Thyroid gland (tissue), 4 donors: Measurements from ENCODE around the gene TRIM3.

ENCODE experiments used
- POLR2A ChIP-seq, 2 donors: fragments of 450-650 bp; IDR thresholded peaks; one replicate each; pipeline ENCODE4 v1.6.1; 2017; ENCODE audit warnings: antibody characterized with exemption in 2 of 2, mild to moderate bottlenecking in 2 of 2, moderate library complexity in 1 of 2
- TF ChIP-seq, protein P1 (sequence below), 6 experiments: fragments of 200-600 bp in 3 of 6; fragments of 450-650 bp in 3 of 6; sonication (generic) in 3 of 6; IDR thresholded peaks; one replicate each; pipeline ENCODE4 v1.5.1; 2016 to 2019; ENCODE audit warnings: antibody characterized with exemption in 6 of 6, mild to moderate bottlenecking in 2 of 6, inconsistent platforms in 1 of 6, moderate library complexity in 1 of 6

DNA sequence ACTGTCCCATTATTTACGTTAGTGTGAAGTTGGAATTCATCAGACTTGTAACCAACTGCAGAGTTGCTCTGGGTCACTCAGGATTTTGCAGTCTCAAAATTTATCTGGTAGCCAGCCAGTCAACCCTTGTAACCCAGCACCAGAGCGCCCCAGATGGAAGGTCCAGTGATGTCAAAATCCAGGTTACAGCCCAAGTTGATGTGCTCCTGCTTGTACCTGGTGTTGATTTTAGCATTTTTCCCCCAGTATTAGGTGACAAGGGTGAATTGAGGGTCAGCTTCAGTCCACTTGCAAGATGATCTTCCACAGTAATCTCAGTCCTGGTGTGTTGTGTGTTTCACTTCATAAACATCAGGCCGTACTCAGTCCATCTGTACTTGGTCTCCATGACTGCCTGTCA lies 15.1 kb upstream of the TRIM3 start:
- TF ChIP-seq POLR2A (IDR thresholded peaks at IDR 0.05), result no peak
- TF ChIP-seq, protein P1, sequence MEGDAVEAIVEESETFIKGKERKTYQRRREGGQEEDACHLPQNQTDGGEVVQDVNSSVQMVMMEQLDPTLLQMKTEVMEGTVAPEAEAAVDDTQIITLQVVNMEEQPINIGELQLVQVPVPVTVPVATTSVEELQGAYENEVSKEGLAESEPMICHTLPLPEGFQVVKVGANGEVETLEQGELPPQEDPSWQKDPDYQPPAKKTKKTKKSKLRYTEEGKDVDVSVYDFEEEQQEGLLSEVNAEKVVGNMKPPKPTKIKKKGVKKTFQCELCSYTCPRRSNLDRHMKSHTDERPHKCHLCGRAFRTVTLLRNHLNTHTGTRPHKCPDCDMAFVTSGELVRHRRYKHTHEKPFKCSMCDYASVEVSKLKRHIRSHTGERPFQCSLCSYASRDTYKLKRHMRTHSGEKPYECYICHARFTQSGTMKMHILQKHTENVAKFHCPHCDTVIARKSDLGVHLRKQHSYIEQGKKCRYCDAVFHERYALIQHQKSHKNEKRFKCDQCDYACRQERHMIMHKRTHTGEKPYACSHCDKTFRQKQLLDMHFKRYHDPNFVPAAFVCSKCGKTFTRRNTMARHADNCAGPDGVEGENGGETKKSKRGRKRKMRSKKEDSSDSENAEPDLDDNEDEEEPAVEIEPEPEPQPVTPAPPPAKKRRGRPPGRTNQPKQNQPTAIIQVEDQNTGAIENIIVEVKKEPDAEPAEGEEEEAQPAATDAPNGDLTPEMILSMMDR (IDR thresholded peaks at IDR 0.05), result no peak
